RWPE2 (cell line): Measurements from ENCODE around the gene PROK2.

ENCODE experiments used
- ATAC-seq: fragments of 200-7000 bp; cut with Tn5 transposase; 3 replicates; pipeline ENCODE4 v1.9.1; 2021; ENCODE audit warnings: low read depth
- DNase-seq: peaks from one replicate; pipeline ENCODE4 v3.0.0-alpha.2; 2020; ENCODE audit warnings: low spot score
- H3K27ac ChIP-seq: fragments of 450-650 bp; 2 replicates; pipeline ENCODE4 v1.5.1; 2017; ENCODE audit warnings: mild to moderate bottlenecking; ENCODE audit not compliant: poor library complexity, severe bottlenecking
- H3K27me3 ChIP-seq: fragments of 250-450 bp; sonication (Bioruptor Pico); 2 replicates; pipeline ENCODE4 v1.5.1; 2021; ENCODE audit warnings: mild to moderate bottlenecking, moderate library complexity; ENCODE audit not compliant: insufficient read depth, poor library complexity, severe bottlenecking
- H3K36me3 ChIP-seq: fragments of 250-450 bp; sonication (Bioruptor Pico); 2 replicates; pipeline ENCODE4 v1.5.1; 2020; ENCODE audit warnings: low read depth, mild to moderate bottlenecking, moderate library complexity
- H3K4me1 ChIP-seq: fragments of 250-450 bp; sonication (Bioruptor Pico); 2 replicates; pipeline ENCODE4 v1.5.1; 2021; ENCODE audit warnings: mild to moderate bottlenecking, moderate library complexity; ENCODE audit not compliant: insufficient read depth, poor library complexity, severe bottlenecking
- H3K4me3 ChIP-seq: fragments of 250-450 bp; sonication (Bioruptor Pico); 2 replicates; pipeline ENCODE4 v1.5.1; 2021; ENCODE audit warnings: mild to moderate bottlenecking, moderate library complexity; ENCODE audit not compliant: severe bottlenecking
- H3K9me3 ChIP-seq: fragments of 250-450 bp; sonication (Bioruptor Pico); 2 replicates; pipeline ENCODE4 v1.5.1; 2021; ENCODE audit warnings: mild to moderate bottlenecking, moderate library complexity; ENCODE audit not compliant: severe bottlenecking
- TF ChIP-seq, protein P1 (sequence below): fragments of 450-650 bp; IDR thresholded peaks from one replicate; pipeline ENCODE4 v1.5.1; 2017; ENCODE audit warnings: mild to moderate bottlenecking, moderate library complexity; ENCODE audit not compliant: poor library complexity, severe bottlenecking

PROK2 gene

DNA sequence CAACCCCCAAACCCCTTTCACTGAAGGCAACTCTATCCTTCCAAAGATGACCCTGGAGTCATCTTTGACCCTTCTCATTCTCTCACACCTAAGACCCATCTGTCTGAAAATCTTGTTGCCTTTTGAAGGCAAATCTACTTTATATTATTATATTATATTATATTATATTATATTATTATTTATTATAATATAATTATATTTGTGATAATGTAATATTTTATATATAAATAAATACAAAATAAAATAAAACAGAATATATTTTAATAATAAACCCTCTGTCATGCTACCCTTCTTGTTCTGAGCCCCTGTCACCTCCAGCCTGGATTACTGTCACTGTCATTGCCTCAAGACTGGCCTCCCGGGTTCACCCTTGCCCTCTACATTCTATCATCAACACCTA, 5.0 kb upstream of the PROK2 start:
- DNase-seq (no peak), ATAC-seq (no peak)
- Histone ChIP-seq H3K36me3 (no peaks in the 10 kb centered on the region), H3K4me1 (no peaks in the 10 kb centered on the region), H3K27me3 (peaks cover 32% of the 10 kb centered on the region), H3K4me3 (no peak overlapping the region), H3K27ac (no peak overlapping the region), H3K9me3 (no peaks in the 10 kb centered on the region)
- TF ChIP-seq, protein P1, sequence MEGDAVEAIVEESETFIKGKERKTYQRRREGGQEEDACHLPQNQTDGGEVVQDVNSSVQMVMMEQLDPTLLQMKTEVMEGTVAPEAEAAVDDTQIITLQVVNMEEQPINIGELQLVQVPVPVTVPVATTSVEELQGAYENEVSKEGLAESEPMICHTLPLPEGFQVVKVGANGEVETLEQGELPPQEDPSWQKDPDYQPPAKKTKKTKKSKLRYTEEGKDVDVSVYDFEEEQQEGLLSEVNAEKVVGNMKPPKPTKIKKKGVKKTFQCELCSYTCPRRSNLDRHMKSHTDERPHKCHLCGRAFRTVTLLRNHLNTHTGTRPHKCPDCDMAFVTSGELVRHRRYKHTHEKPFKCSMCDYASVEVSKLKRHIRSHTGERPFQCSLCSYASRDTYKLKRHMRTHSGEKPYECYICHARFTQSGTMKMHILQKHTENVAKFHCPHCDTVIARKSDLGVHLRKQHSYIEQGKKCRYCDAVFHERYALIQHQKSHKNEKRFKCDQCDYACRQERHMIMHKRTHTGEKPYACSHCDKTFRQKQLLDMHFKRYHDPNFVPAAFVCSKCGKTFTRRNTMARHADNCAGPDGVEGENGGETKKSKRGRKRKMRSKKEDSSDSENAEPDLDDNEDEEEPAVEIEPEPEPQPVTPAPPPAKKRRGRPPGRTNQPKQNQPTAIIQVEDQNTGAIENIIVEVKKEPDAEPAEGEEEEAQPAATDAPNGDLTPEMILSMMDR: no peak

DNA sequence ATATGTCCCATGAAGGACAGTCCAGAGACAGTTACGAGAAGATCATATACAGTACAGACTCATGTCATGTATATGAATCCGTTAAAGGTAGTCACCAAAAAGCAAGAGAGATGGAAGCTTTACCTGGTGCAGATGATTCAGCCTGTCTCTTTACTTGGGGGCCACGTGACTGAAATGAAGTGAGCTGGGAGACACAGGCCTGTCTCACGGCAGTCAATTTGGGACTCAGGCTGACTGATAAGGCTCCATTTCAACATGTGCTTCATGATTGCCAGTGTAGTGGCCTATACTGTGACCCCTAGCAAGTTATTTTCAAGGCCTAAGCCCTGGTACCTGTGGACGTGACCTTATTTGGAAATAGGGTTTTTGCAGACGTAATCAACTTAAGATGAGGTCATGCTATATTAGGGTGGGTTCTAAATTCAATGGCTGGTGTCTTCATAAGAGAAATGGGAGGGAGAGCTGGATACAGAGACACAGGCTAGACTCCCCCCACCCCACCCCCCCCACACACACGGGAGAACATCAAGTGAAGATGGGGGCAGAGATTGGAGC, 3.0 kb upstream of the PROK2 start:
- Histone ChIP-seq H3K9me3 (no peaks in the 10 kb centered on the region), H3K4me3 (no peak overlapping the region), H3K27me3 (peaks cover 42% of the 10 kb centered on the region), H3K27ac (no peak overlapping the region), H3K36me3 (no peaks in the 10 kb centered on the region), H3K4me1 (no peaks in the 10 kb centered on the region)
- ATAC-seq (no peak), DNase-seq (no peak)
- TF ChIP-seq, protein P1: no peak

DNA sequence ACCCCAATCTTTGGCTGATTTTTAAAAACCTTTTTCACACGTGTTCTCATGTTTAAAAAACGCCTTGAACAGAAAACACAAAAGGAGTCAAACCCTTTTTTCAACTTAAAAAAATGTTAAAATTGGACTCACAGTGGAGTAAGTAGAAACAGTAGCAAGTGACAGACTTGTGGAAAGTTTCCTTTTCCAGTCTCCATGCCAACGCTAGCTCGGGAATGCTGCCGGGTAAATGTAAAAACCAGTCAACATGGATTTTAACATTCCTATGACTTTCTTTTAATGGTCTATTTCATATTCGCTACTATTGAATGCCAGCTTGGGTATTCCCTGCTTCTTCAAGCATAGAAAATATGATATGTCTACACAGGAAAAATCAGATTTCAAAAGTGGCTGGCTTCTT, 1.6 kb upstream of the PROK2 start:
- H3K9me3 ChIP-seq: no peaks in the 10 kb centered on the region
- H3K36me3 ChIP-seq: no peaks in the 10 kb centered on the region
- peaks cover 56% of the 10 kb centered on the region for H3K27me3 ChIP-seq
- DNase-seq (no peak), ATAC-seq (no peak)
- no peaks in the 10 kb centered on the region for H3K4me1 ChIP-seq
- H3K4me3 ChIP-seq: no peak overlapping the region
- no peak overlapping the region for H3K27ac ChIP-seq
- TF ChIP-seq, protein P1: no peak

DNA sequence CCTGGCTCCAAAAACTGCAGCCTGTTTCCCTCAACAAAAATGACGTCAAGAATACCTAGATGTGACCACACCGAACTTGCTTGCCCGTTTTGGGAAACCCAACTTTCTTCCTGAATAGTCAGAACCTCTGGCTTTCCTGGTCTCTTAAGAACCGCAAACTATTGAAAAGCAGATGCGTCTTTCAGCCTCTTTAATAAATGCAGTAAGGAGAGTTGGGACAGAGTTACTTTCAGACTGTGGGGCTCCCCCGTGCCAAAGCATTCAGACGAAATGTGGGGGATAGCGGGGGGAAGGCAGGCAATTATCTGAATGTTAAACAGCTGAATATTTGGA, 1.2 kb upstream of the PROK2 start:
- DNase-seq (no peak), ATAC-seq (no peak)
- Histone ChIP-seq H3K4me1 (no peaks in the 10 kb centered on the region), H3K27me3 (peaks cover 60% of the 10 kb centered on the region), H3K9me3 (no peaks in the 10 kb centered on the region), H3K4me3 (no peak overlapping the region), H3K36me3 (no peaks in the 10 kb centered on the region), H3K27ac (no peak overlapping the region)
- TF ChIP-seq, protein P1: no peak

DNA sequence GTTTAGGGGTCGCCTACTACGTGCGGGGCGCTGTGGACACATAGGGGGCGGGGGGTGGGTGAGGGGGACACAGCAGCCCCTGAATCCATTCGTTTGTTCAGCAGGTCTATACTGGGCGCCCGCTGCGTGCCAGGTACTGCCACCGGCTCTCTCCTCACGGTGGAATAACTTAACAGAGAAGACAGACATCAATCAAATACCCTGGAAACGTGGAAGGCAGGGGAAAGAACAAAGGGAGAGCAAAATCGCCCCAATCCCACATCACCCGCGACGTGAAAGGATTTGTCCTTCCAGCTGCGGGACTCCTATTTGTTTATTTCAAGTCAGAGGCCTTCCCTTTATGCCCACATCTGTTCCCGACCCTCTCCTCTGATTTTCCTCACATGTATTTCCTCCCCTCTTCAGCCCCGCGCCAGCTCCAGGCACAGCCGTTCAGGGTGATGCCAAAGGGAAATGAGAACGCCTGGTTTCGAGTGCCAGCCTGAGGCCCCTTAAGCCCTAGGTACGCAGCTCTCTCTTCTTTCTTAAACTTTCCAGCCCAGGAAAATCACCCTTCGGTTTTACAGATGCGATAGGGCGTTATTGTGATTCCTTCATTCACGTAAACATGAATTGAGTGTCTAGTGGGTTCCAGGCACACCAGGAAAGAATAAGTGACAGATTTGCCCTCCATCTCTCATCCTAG, 726 bp upstream of the PROK2 start:
- no peaks in the 10 kb centered on the region for H3K4me1 ChIP-seq
- H3K27me3 ChIP-seq: peaks cover 65% of the 10 kb centered on the region
- H3K36me3 ChIP-seq: no peaks in the 10 kb centered on the region
- ATAC-seq (no peak), DNase-seq (no peak)
- no peak overlapping the region for H3K4me3 ChIP-seq
- TF ChIP-seq, protein P1: no peak
- no peaks in the 10 kb centered on the region for H3K9me3 ChIP-seq
- no peak overlapping the region for H3K27ac ChIP-seq
